Trophoblast cell (in vitro differentiated cells and primary cell): ENCODE measurements around the gene IFNL2.

Experiments used
- DNase-seq, 2 donors: peaks; one replicate each; pipeline ENCODE4 v3.0.0-alpha.2; 2016
- H2AFZ ChIP-seq: 2 replicates; pipeline ENCODE4 v1.6.1; 2013; ENCODE audit warnings: low read length, moderate library complexity, mild to moderate bottlenecking; ENCODE audit not compliant: insufficient read depth, poor library complexity
- H2AK5ac ChIP-seq: 2 replicates; pipeline ENCODE4 v1.6.1; 2013; ENCODE audit warnings: mild to moderate bottlenecking, low read length
- H2BK120ac ChIP-seq: 2 replicates; pipeline ENCODE4 v1.6.1; 2013; ENCODE audit warnings: low read length, mild to moderate bottlenecking, moderate library complexity; ENCODE audit not compliant: insufficient read depth, poor library complexity
- H2BK12ac ChIP-seq: 2 replicates; pipeline ENCODE4 v1.6.1; 2013; ENCODE audit warnings: mild to moderate bottlenecking, low read length, moderate library complexity
- H2BK5ac ChIP-seq: 2 replicates; pipeline ENCODE4 v1.6.1; 2013; ENCODE audit warnings: low read length, low read depth, moderate library complexity, mild to moderate bottlenecking; ENCODE audit not compliant: poor library complexity
- H3K14ac ChIP-seq: 2 replicates; pipeline ENCODE4 v1.6.1; 2013; ENCODE audit warnings: mild to moderate bottlenecking, low read length
- H3K18ac ChIP-seq: 2 replicates; pipeline ENCODE4 v1.6.1; 2013; ENCODE audit warnings: mild to moderate bottlenecking, low read length
- H3K23ac ChIP-seq: 2 replicates; pipeline ENCODE4 v1.6.1; 2013; ENCODE audit warnings: low read length
- H3K27ac ChIP-seq: 2 replicates; pipeline ENCODE4 v1.5.1; 2013; ENCODE audit warnings: low read depth, mild to moderate bottlenecking, inconsistent platforms, low read length, moderate library complexity
- H3K27me3 ChIP-seq: 2 replicates; pipeline ENCODE4 v1.6.1; 2013; ENCODE audit warnings: inconsistent platforms, mild to moderate bottlenecking, low read length, moderate library complexity; ENCODE audit not compliant: insufficient read depth
- H3K36me3 ChIP-seq, 2 experiments: 1 replicate in 1 of 2; 2 replicates in 1 of 2; pipeline ENCODE4 v1.6.1; 2013; ENCODE audit warnings: low read length in 2 of 2, mild to moderate bottlenecking in 2 of 2, moderate library complexity in 1 of 2; ENCODE audit not compliant: insufficient read depth in 2 of 2, control insufficient read depth in 1 of 2
- H3K4ac ChIP-seq: 2 replicates; pipeline ENCODE4 v1.6.1; 2013; ENCODE audit warnings: low read depth, mild to moderate bottlenecking, low read length, moderate library complexity
- H3K4me1 ChIP-seq, 2 experiments: 1 replicate in 1 of 2; 2 replicates in 1 of 2; pipeline ENCODE4 v1.6.1; 2013; ENCODE audit warnings: low read length in 2 of 2, mild to moderate bottlenecking in 2 of 2, moderate library complexity in 1 of 2; ENCODE audit not compliant: insufficient read depth in 2 of 2, control insufficient read depth in 1 of 2
- H3K4me2 ChIP-seq: 2 replicates; pipeline ENCODE4 v1.6.1; 2013; ENCODE audit warnings: inconsistent platforms, mild to moderate bottlenecking, low read length, moderate library complexity
- H3K4me3 ChIP-seq: 2 replicates; pipeline ENCODE4 v1.5.1; 2013; ENCODE audit warnings: mild to moderate bottlenecking, low read depth, low read length, inconsistent platforms
- H3K79me1 ChIP-seq: one replicate; pipeline ENCODE4 v1.6.1; 2013; ENCODE audit warnings: low read length
- H3K79me2 ChIP-seq: 2 replicates; pipeline ENCODE4 v1.6.1; 2013; ENCODE audit warnings: low read length, mild to moderate bottlenecking; ENCODE audit not compliant: control insufficient read depth, insufficient read depth, poor library complexity
- H3K9ac ChIP-seq: 2 replicates; pipeline ENCODE4 v1.6.1; 2013; ENCODE audit warnings: mild to moderate bottlenecking, low read length
- H3K9me3 ChIP-seq: 2 replicates; pipeline ENCODE4 v1.6.1; 2013; ENCODE audit warnings: low read depth, mild to moderate bottlenecking, control low read depth, inconsistent platforms, low read length; ENCODE audit not compliant: insufficient read depth
- H4K12ac ChIP-seq: 2 replicates; pipeline ENCODE4 v1.6.1; 2013; ENCODE audit warnings: low read depth, mild to moderate bottlenecking, low read length, moderate library complexity
- H4K8ac ChIP-seq: 2 replicates; pipeline ENCODE4 v1.6.1; 2013; ENCODE audit warnings: low read depth, mild to moderate bottlenecking, low read length, moderate library complexity
- H4K91ac ChIP-seq: one replicate; pipeline ENCODE4 v1.6.1; 2013; ENCODE audit warnings: low read depth, mild to moderate bottlenecking, low read length, moderate library complexity
- WGBS: extraction: QIAGEN DNeasy Blood & Tissue Kit; methylation state at CpG from one replicate; pipeline ENCODE4 v1.1.7; 2013; ENCODE audit warnings: missing lambda C conversion rate; ENCODE audit not compliant: insufficient read length, insufficient coverage; ENCODE audit errors: extremely low coverage; 5-methylcytosine and 5-hydroxymethylcytosine counted together

Gene IFNL2

DNA sequence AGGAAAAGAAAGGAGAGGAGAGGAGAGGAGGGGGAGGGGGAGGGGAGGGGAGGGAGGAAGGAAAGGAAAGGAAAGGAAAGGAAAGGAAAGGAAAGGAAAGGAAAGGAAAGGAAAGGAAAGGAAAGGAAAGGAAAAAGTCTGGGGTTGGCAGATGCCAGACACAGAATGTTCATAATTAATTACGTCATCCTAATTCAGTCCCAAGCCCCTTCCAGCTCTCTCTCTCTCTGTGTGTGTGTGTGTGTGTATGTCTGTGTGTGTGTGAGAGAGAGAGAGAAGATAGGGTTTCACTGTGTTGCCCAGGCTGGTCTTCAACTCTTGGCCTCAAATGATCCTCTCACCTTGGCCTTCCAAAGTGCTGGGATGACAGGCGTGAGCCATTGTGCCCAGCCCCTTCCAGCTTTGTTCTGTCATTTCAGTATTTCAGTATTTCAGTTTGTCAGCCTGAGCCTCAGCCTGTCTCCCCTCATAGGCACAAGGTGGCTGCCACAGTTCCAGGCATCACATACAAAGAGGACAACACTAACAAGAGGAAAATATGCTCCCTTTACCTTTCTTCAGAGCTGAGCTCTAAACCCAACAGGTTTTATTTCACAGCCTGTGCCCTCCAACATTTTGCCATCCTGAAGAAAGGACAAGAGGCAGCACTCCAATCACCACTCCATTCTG is 38.0 kb upstream of the IFNL2 start:
- no peaks in the 10 kb centered on the region for H3K4me1 ChIP-seq
- no peak overlapping the region for H3K9ac ChIP-seq
- no peak overlapping the region for H4K8ac ChIP-seq
- no peak overlapping the region for H3K18ac ChIP-seq
- H3K4ac ChIP-seq: no peak overlapping the region
- H3K9me3 ChIP-seq: peaks cover 2% of the 10 kb centered on the region
- no peak overlapping the region for H2BK5ac ChIP-seq
- no peak for DNase-seq
- no peak overlapping the region for H2AK5ac ChIP-seq
- no peak overlapping the region for H4K12ac ChIP-seq
- H3K36me3 ChIP-seq: no peaks in the 10 kb centered on the region
- H4K91ac ChIP-seq: no peak overlapping the region
- H2AFZ ChIP-seq: no peak overlapping the region
- no peaks in the 10 kb centered on the region for H3K79me1 ChIP-seq
- H3K27me3 ChIP-seq: no peaks in the 10 kb centered on the region
- no peak overlapping the region for H3K14ac ChIP-seq
- H3K79me2 ChIP-seq: no peaks in the 10 kb centered on the region
- no peak overlapping the region for H2BK12ac ChIP-seq
- H3K4me3 ChIP-seq: no peak overlapping the region
- H2BK120ac ChIP-seq: no peak overlapping the region
- H3K4me2 ChIP-seq: no peak overlapping the region
- no peak overlapping the region for H3K27ac ChIP-seq
- WGBS: no CpG with 5 or more reads among the region's 2 CpGs
- H3K23ac ChIP-seq: no peak overlapping the region

DNA sequence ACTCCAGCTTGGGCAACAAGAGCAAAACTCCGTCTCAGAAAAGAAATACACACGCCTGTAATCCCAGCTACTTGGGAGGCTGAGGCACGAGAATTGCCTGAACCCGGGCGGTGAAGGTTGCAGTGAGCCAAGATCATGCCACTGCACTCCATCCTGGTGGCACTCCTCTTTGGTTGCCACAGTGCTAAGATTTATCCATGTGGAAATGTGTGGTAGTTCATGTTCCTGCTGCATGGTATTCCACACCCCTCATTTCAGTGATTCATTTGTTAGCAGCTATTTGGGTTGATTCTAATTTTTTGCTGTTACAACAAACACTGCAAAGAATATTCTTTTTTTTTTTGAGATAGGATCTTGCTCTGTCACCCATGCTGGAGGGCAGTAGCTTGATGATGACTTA is 35.5 kb upstream of the IFNL2 start:
- no peak overlapping the region for H3K18ac ChIP-seq
- no peak for DNase-seq
- no CpG with 5 or more reads among the region's 5 CpGs for WGBS
- H2BK12ac ChIP-seq: no peak overlapping the region
- H3K79me2 ChIP-seq: no peaks in the 10 kb centered on the region
- H3K23ac ChIP-seq: no peak overlapping the region
- peaks cover 2 to 5% of the 10 kb centered on the region in 2 experiments for H3K4me1 ChIP-seq
- no peak overlapping the region for H3K27ac ChIP-seq
- H3K79me1 ChIP-seq: no peaks in the 10 kb centered on the region
- H3K36me3 ChIP-seq: no peaks in the 10 kb centered on the region
- H3K27me3 ChIP-seq: no peaks in the 10 kb centered on the region
- no peak overlapping the region for H4K91ac ChIP-seq
- H4K12ac ChIP-seq: no peak overlapping the region
- no peak overlapping the region for H2BK5ac ChIP-seq
- H2AK5ac ChIP-seq: no peak overlapping the region
- H3K9me3 ChIP-seq: peaks cover 2% of the 10 kb centered on the region
- no peak overlapping the region for H3K14ac ChIP-seq
- no peak overlapping the region for H3K9ac ChIP-seq
- no peak overlapping the region for H3K4ac ChIP-seq
- no peak overlapping the region for H4K8ac ChIP-seq
- no peak overlapping the region for H2AFZ ChIP-seq
- no peak overlapping the region for H2BK120ac ChIP-seq
- H3K4me2 ChIP-seq: no peak overlapping the region
- H3K4me3 ChIP-seq: no peak overlapping the region

DNA sequence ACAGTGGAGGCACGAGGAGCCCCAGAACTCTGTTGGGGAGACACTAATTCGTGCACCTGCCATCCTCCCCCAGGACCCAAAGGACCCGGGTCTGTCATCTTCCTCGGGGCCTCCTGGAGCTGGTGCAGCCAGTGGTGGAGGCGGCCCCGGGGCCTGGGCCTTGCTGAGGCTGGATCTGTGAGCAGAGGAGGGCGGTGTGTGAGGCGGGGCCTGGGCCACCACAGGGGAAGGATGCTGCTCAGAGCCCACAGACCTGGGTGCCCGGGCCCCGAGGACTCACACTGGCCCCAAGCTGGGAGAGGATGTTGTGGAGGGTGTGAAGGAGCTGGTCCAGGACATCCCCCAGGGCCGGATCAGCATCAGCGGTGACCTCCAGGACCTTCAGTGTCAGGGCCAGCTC is 31.7 kb upstream of the IFNL2 start:
- Histone ChIP-seq H3K4ac (no peak overlapping the region), H3K14ac (no peak overlapping the region), H2AFZ (no peak overlapping the region), H3K4me1 (peaks cover 6 to 8% of the 10 kb centered on the region in 2 experiments), H3K18ac (no peak overlapping the region), H2BK120ac (no peak overlapping the region), H3K27ac (no peak overlapping the region), H3K36me3 (no peaks in the 10 kb centered on the region), H3K27me3 (no peaks in the 10 kb centered on the region), H2AK5ac (no peak overlapping the region), H4K12ac (no peak overlapping the region), H3K9me3 (peaks cover 2% of the 10 kb centered on the region), H4K8ac (no peak overlapping the region), H4K91ac (no peak overlapping the region), H3K23ac (no peak overlapping the region), H3K9ac (no peak overlapping the region), H3K79me2 (no peaks in the 10 kb centered on the region), H2BK12ac (no peak overlapping the region), H3K79me1 (no peaks in the 10 kb centered on the region), H3K4me3 (no peak overlapping the region), H3K4me2 (no peak overlapping the region), H2BK5ac (no peak overlapping the region)
- no peak for DNase-seq
- WGBS: no CpG with 5 or more reads among the region's 12 CpGs

DNA sequence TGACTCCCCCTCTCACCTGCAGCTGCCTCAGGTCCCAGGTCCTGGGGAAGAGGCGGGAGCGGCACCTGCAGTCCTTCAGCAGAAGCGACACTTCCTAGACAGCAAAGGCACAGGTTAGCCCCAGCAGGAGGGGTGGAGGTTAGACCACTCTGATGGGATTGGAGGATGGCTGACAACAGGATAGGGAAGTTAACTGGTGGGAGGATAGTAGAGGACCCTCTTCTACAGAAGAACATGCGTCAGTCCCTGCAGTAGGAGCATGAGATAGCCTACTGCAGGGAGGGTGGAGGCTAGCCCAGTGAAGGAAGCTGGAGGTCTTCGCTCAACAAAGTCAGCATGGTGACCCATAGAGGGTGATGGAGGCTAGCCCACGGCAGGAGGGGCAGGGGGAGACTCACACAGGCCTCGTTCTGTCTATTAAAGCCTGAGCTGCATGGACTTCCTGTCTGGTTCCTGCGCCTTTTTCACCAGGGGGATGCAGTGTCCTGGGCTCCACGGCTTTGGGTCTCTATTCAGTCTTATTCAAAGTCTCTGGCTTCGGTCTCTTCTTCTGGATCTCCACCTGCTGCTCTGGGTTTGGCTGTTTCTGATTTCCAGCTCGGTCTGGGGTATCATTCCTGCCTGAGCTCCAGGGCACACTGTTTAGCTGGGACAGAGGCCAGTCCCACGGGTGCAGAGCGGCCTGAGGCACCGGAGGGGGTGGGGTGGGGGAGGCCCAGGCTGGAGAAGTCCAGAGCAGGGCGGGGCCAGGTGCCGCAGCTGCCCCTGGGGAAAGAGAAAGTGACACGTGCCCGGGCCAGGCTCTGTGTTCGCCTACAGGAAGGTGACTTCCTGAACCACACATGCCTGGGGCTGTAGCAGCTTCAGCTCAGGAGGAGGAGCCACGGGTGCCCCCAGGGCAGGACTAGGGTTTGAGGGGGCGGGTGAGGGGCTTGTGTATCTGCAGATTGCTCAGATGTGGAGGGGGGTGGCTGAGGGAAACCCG is 30.7 kb upstream of the IFNL2 start:
- no CpG with 5 or more reads among the region's 22 CpGs for WGBS
- Histone ChIP-seq H3K4ac (no peak overlapping the region), H2BK120ac (no peak overlapping the region), H3K27me3 (no peaks in the 10 kb centered on the region), H4K91ac (no peak overlapping the region), H3K4me2 (no peak overlapping the region), H2BK12ac (no peak overlapping the region), H3K27ac (no peak overlapping the region), H3K9me3 (no peaks in the 10 kb centered on the region), H3K23ac (no peak overlapping the region), H3K9ac (no peak overlapping the region), H2BK5ac (no peak overlapping the region), H4K12ac (no peak overlapping the region), H2AK5ac (no peak overlapping the region), H3K14ac (no peak overlapping the region), H2AFZ (no peak overlapping the region), H4K8ac (no peak overlapping the region), H3K18ac (no peak overlapping the region), H3K4me3 (no peak overlapping the region), H3K36me3 (no peaks in the 10 kb centered on the region), H3K79me1 (no peaks in the 10 kb centered on the region), H3K4me1 (peaks cover 6 to 8% of the 10 kb centered on the region in 2 experiments), H3K79me2 (no peaks in the 10 kb centered on the region)
- DNase-seq: peak; percentile 60 to 63
